GM19023 (cell line): ENCODE data around the gene FLNA.
"Not testable (repeated sequence)": the region's sequence is repeated elsewhere in the genome, so short reads cannot be mapped to it uniquely, and the experiment has no call there.

Experiments
- ATAC-seq: cut with Tn5 transposase; IDR thresholded peaks from one replicate; pipeline ENCODE4 v1.9.1; 2021; ENCODE audit warnings: mild to moderate bottlenecking, moderate library complexity; ENCODE audit not compliant: unreplicated experiment

FLNA gene

DNA sequence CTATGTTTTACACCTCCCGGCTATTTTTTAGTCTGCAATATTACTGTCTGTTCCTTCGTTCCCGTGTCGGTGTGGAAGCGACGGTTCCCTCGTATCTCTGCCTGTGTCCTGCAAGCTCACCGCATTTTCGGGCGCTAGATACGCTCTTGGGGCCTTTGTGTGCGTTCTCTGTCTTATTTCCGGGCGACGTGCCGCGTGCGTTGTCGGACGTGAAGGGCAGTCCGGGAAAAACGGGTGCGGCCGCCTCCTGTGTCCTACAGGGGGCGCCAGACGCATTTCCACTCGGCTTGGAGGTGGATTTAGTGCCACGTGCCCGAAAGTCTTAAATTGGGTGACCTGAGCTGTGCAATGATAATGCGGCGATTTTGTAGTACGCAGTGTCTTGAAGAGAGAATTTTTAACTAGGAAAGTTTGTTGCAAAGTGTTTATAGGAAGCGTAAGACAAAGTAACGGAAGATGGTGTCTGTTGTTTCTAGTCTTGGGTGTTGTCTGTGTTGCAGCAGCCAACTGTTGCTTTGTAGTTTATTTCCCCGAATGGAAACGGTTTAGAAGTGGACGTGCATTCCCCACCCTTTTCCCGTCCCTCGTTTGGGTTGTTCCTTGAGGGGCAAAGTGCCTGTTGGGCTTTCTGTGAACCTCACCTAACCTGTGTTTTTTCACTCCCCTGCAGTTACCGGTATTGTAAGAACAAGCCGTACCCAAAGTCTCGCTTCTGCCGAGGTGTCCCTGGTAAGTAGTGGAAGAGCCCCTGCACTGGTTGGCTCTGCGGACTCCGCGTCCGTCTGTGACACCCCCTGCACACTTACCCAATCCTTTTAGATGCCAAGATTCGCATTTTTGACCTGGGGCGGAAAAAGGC lies 24.5 kb upstream of the FLNA start:
- ATAC-seq = peak; percentile 24

DNA sequence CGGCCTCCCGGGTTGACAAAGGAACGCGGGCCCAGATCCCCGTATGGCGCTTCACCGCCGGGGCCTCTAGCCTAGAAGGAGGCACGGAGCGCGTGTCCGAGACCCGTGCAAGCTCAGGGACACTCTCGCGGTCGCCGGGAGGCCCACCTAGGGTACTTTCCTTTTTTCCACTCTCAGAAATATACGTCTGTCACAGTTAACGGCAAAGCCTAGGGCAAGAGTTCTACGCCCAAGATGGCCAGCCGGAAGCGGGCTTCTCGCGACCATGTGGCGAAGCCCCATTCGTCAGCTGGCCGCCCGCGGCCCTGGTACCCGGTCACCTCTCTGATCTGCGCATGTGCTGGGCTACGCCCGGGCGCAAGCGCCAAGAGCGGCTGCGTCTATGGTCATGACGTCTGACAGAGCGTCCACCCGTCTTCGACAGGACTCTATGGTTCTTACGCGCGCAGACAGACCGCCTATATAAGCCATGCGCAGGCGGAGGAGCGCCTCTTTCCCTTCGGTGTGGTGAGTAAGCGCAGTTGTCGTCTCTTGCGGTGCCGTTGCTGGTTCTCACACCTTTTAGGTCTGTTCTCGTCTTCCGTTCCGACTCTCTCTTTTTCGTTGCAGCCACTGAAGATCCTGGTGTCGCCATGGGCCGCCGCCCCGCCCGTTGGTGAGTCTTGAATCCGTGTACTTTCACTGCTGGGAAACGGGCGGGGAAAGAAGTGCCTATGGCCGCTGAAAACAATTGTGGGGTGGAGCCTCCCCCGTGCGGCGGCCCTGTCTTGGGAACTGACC lies 23.6 kb upstream of the FLNA start, which contains the start of gene RPL10:
TSS of gene RPL10 (plus strand) at position 490 of the 780 bp plus-strand sequence. CDS start at position 633, 143 bp downstream.
- ATAC-seq = peak; percentile 69

DNA sequence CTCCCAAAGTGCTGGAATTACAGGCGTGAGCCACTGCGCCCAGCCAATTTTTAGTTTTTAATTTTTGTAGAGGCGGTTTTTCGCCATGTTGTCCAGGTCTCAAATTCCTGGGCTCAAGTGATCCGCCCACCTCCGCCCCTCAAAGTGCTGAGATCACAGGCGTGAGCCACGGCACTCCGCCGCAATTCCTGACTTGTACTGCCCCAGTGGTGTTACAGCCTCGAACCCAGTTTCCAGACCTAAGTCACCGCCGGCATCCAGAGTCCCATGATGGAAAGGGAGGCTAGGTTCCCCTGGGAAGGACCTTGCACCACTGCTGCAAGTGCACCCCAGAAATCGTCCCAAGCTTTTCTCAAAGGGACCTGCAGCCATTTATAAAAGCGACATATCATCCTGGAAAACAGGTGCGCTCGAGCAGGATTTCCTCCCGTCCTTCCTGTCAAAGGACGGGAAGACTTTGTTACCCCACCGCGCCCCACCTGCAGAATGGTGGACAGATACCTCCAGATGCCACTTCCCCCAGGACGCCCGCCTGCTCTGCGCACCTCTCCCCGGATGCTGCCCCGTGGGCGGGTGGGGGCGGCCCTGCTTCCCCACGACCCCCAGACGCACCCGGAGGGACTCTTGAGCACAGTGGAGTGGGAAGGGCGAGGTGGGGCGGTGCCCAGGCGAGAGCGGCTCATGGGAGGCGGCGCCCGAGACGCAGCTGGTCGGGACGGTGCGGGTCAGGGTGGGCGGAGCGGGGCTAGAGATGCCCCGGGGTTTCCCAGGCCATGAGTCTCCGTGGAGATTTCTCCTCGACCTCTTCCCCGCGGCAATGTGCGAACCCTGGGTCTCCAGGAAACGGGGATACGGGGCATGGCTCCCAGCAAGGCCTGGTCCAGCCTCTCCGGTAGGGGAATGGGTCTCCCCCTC lies 22.8 kb upstream of the FLNA start:
- peak; percentile 59 for ATAC-seq

DNA sequence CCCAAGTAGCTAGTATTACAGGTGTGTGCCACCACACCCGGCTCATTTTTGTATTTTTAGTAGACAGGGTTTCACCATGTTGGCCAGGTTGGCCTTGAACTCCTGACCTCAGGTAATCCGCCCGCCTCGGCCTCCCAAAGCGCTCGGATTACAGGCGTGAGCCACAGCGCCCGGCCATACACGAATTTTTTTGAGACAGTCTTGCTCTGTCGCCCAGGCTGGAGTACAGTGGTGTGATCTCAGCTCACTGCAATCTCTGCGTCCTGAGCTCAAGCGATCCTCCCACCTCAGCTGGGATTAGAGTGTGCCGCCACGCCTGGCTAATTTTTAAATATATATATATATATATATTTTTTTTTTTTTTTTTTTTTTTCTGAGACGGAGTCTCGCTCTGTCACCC lies 21.9 kb upstream of the FLNA start:
- not testable (repeated sequence) for ATAC-seq

DNA sequence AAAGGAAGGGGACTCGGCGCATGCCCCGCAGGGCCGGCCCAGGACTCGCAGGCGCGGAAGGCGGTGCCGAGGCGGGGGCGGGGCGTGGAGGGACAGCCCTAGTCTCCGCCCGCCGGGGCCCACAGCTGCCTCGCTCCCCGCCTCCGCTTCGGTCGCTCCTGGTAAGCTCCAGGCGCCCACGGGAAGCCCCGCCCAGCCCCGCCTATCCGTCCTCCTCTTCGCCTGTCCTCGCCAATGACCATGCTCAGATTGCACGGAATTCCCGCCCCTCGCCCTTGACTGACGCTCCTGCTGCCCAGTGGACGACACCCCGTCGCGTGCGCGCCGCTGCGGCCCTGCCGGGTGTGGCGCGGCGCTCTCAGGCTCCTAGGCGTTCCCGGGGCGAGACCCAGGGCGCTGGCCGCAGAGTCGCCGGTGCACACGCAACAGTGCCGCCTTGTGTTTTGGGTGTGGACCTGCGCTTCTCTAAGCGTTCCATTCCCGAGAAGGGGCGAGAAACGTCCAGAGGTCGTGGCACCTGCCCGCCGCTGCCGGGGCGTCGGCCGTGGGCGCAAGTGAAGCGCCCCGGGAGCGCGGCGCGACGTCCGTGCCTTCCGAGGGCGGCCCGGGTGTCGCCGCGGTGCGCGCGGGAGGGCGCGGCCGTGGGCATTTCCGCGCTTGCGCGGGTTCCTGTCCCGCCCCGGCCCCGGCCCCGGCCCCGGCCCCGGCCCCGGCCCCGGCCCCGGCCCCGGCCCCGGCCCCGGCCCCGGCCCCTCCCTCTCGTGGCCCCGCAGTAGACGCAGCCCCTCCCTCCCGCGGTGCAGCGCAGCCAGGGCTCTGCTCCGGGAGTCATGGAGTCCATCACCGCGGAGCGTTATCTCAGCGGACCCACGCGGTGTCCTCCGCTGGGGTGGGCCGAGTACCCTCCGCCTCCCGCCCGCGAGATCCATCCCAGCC lies 15.6 kb upstream of the FLNA start:
- ATAC-seq = peak; percentile 62

DNA sequence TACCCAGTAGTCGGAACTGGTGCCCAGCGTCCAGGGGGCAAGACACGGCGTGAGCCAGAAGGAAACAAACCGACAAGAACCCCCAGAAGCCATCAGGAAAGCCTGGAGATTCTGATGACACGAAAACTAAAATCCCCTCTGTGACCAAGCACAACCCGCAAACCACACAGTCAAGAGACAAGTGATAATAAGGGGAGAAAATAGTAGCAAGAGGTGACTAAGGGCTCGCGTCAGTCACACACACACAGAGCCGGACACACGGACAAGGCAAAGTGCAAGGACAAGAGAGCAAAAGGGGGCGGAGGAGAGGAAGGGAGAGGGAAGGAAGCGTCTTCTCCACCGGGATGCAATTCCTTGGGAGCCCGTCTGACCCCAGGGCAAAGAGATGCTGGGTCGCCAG lies 14.2 kb upstream of the FLNA start:
- not testable (repeated sequence) for ATAC-seq

DNA sequence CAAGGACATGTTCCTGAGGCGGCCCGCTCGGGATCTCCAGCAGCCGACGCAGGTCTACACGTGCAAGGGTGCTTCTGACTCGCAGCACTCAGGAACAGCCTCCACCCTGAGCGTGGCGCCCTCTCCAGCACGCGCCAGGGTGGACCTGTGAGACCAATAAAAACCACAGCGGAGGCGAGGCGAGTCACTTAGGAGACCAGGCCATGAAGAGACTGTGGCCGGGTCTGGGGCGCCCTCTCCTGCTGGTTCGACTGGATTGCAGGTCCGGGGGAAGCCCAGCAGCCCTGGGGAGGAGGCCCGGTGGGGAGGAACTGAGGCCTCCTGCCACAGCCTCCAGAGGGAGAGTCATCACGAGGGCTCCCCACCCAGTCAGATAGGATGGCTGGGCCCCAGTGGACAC lies 13.7 kb upstream of the FLNA start:
- peak; percentile 28 for ATAC-seq

DNA sequence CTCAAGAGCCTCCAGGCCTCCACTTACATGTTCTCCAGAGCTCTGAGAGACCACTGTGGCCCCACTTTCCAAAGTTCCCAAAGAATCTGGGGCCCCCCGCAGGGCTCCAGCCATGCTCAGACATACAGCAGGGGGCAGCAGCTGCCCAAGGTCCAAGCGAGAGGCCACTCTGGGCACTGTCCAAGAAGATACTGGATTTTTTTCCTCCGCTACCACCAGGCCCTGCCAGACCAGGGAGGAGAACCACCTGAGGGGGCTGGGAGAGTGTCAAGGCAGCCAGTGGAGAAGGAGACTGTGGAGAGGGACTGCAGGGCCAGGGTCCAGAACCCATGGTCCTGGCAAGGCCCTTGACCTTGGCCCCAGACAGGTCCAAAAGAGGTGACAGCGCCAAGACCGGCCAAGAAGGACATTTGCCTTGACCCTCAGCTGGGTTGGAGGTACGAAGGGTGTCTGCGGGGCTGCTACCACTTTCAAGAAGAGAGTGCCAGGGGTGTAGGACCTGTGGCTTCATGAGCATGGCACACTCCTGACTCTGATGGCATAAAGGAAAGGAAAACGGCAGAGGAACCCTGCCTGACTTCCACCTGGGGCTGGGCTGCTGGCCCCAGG lies 10.0 kb upstream of the FLNA start:
- no peak for ATAC-seq

DNA sequence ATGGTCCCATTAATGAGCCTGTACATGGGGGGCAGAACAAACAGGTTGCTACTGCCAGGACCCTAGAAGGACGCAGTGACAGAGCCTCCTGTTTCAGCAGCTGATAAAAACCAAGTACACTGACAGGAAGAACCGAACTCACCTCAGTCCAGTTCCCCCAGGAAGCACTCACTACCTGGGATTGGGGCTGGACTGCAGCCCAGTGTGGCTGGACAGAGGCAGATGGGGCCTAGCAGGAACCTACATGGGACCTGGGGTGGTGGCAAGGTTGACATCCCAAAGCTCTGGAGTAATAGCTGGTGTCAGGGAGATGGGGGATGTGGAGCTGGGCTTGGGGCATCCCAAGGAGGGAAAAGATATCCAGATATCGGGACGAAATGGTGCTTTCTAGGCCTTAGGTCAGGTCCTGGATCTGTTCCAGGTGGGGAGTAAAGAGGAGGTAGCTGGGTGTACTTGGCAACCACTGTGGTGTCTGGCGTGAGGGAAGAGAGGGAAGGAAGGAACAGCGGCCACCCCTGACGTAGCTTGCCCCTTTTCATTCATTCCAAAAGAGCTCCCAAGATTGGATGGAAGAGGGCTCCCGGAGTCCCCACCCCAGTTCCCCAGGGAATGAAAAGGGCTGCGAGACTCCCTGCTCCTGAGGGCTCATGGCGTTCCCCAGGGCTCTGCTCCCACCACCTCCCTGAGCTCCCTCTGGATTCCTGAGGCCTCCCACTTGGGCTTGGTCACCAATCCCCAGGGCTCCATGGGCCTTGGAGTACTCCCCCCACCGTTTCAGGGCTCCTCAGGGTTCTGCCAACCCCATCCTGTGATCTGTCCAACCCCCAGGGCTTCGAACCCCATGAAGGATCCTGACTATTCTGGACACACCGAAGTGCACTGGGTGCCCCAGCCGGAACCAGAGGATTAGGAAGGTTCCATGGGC lies 9.2 kb upstream of the FLNA start:
- ATAC-seq = no peak

DNA sequence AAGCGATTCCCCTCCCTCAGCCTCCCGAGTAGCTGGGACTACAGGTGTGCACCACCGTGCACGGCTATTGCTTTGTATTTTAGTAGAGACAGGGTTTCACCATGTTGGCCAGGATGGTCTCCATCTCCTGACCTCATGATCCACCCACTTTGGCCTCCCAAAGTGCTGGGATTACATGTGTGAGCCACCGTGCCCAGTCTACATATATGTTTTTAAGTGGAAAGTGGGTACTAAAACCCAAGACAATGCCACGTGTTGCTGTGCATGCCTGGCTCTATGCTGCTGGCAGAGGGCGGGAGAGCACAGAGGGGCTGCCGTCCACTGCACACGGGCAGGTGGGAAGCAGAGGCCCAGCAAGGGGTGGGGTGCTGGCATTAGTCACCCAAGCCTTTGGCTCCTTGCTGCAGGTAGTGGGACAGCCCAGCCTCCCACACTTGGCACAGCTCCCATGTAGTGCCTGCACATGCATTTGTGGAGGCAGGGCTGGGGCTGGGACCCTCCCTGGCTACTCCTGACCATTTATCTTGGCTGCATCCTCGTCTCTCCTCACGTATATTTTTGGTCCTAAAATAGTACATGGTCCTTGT lies 8.1 kb upstream of the FLNA start:
- ATAC-seq = no peak

DNA sequence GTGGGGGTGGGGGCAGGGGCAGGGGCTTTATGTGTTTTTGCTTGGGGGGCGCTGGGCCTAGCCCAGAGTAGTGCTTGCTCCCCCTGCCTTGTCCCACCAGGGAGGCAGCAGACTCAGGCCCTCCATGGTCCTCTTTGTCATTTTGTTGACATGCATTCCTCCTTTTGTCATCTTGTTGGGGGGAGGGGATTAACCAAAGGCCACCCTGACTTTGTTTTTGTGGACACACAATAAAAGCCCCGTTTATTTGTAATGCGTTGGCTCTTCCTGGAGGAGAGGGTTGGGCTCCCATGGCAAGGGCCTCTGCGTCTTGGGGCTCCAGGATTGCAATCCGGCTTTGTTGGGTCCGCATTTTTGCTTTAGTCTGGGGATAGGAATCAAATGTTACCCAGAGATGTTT lies 6.8 kb upstream of the FLNA start:
- ATAC-seq = no peak

DNA sequence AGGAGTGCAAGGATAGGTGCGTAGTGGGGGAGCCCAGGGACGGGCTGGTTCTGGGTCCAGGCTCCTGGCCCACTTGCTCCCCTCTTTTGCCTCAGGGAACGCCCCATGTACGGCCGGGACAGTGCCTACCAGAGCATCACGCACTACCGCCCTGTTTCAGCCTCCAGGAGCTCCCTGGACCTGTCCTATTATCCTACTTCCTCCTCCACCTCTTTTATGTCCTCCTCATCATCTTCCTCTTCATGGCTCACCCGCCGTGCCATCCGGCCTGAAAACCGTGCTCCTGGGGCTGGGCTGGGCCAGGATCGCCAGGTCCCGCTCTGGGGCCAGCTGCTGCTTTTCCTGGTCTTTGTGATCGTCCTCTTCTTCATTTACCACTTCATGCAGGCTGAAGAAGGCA lies 6.4 kb upstream of the FLNA start:
- ATAC-seq = no peak

DNA sequence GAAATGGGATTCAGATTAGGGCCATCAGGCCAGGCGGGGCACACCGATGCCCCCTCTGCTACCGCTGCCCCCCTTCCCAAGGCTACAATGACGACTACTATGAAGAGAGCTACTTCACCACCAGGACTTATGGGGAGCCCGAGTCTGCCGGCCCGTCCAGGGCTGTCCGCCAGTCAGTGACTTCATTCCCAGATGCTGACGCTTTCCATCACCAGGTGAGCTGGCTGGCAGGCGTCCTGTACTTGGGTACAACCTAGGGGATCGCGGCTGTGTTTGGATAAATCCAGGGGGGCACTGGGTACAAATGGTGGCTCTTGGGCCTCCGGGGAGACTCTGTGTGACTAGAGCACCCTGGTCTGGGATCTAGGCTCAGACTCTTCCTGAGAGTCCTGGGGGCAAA lies 5.7 kb upstream of the FLNA start:
- ATAC-seq = no peak

DNA sequence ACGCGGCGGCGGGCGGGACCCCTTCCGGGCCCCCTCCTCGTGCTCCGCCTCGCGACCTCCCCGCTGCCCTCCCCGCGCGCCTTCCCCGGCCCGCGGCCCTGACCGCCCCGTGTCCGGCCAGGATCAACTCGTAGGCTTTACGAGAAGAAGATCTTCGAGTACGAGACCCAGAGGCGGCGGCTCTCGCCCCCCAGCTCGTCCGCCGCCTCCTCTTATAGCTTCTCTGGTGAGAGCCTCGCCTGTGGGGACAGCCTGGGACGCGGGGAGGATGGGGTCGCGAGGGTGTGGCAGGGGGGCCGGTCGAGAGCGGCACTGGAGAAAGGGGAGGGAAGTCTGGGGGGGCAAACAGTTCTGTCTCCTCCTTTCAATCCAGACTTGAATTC lies 5.1 kb upstream of the FLNA start:
- ATAC-seq = no peak

DNA sequence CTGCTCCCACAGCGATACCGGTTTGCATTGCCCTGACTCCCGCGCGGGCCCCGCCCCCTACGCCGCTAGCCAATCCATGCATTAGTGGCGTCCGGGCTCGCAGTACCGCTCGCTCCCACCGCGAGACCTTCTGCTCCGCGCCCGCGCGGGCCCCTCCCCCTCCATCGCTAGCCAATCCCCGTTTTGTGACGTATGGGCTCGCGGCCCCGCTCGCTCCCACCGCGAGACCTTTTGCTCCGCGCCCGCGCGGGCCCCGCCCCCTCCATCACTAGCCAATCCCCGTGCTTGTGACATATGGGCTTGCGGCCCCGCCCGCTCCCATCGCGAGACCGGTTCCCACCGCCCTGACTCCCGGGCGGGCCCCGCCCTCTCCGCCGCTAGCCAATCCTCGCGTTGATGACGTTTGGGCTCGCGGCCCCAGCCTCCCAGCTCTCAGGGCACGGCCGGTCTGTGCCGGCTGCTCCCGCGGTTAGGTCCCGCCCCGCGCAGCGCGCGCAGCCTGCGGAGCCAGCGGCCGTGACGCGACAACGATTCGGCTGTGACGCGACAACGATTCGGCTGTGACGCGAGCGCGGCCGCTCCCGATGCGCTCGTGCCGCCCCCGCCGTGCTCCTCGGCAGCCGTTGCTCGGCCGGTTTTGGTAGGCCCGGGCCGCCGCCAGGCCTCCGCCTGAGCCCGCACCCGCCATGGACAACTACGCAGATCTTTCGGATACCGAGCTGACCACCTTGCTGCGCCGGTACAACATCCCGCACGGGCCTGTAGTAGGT lies 4.5 kb upstream of the FLNA start, which contains the start of gene EMD:
TSS of gene EMD (plus strand) at position 497 of the 770 bp plus-strand sequence. CDS start at position 687, 190 bp downstream.
- peak; percentile 80 for ATAC-seq

DNA sequence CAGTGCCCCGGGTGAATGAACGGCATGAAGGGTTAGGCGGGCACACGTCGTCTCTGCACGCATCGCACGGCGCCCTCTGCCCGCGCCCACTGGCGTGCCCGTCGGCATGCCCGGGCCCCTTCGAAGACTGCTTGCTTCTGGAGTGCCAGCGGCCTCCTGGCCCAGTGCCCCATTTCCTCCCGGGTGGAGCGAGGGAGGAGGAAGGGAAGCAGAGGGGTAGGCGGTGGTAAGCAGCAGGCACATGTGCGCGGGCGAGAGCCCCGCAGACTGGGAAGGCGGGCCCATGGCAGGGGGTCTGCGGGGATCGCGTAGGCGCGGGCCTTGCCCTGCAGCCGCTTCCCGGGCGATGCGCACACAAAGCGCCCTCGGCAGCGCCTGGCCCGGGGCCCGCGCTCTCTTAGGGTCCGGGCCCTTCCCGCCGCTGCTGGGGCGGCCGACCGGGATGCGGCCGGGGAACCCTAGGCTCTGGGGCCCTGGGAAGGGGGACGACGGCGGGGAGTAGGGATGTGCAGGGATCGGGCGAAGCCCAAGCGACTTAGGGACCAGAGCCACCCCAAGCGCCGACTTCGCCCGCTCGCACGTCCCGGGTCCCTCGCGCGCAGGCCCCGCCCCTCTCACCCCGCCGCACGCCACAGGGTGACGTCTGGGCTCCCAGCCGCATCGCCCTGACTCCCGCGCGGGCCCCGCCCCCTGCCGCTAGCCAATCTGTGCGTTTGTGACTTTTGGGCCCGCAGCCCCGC lies 3.8 kb upstream of the FLNA start:
- ATAC-seq = peak; percentile 2
